ENCODE results near the gene APOC3.

APOC3 gene

GRCh38 chr11:116879800-116880625, 50.3 kb downstream of the APOC3 start:
- peak; percentile 68 for DNase-seq

GRCh38 chr11:116881143-116881542, 51.4 kb downstream of the APOC3 start:
- DNase-seq, result no peak

- DNase-seq, result no peak
These were observed 52.7 kb downstream of the APOC3 start for GRCh38 chr11:116882386-116882785.
